GM12878 (cell line): ENCODE measurements around the gene DDX42. TPM values are rescaled to one million over a fixed set of nuclear protein-coding genes. Genes with fewer than 3 reads are reported as not detected.

ENCODE experiments used
- ASH2L ChIP-seq: fragments of 300-600, 200-600 bp; sonication (generic); IDR thresholded peaks from 2 replicates; pipeline ENCODE4 v1.6.1; 2017; ENCODE audit warnings: low read depth, mild to moderate bottlenecking, borderline replicate concordance
- ATF2 ChIP-seq: IDR thresholded peaks from 2 replicates; pipeline ENCODE4 v1.6.1; 2012; ENCODE audit warnings: low read length, inconsistent platforms
- CBX5 ChIP-seq: sonication (generic); IDR thresholded peaks from 2 replicates; pipeline ENCODE4 v1.6.1; 2016; ENCODE audit warnings: low read depth, moderate library complexity, mild to moderate bottlenecking, inconsistent platforms
- ETV6 ChIP-seq, 2 experiments: fragments of 450-650 bp in 1 of 2; IDR thresholded peaks in 1 of 2; conservative IDR thresholded peaks in 1 of 2; 2 replicates each; pipeline ENCODE4 v1.6.1; 2014; ENCODE audit warnings: antibody characterized with exemption in 1 of 2, borderline replicate concordance in 1 of 2, low read depth in 1 of 2, mild to moderate bottlenecking in 1 of 2, moderate library complexity in 1 of 2
- MYB ChIP-seq: fragments of 150-350 bp; IDR thresholded peaks from 2 replicates; pipeline ENCODE4 v1.6.1; 2014; ENCODE audit warnings: mild to moderate bottlenecking, low read depth, low read length, borderline replicate concordance
- NR2C1 ChIP-seq: fragments of 450-650 bp; IDR thresholded peaks from 2 replicates; pipeline ENCODE4 v1.6.1; 2017; ENCODE audit warnings: antibody characterized with exemption, mild to moderate bottlenecking, moderate library complexity
- NRF1 ChIP-seq: conservative IDR thresholded peaks from 2 replicates; pipeline ENCODE4 v1.6.1; 2011; ENCODE audit warnings: mild to moderate bottlenecking, low read depth, low read length, improper control_type of control experiment
- POU2F2 ChIP-seq: IDR thresholded peaks from 3 replicates; pipeline ENCODE4 v1.6.1; 2011; ENCODE audit warnings: low read depth, mild to moderate bottlenecking, low read length, borderline replicate concordance
- PRDM15 ChIP-seq: fragments of 450-650 bp; formaldehyde crosslinking; IDR thresholded peaks from 2 replicates; pipeline ENCODE4 v1.4.0; 2020; ENCODE audit warnings: mild to moderate bottlenecking, moderate library complexity
- REST ChIP-seq: IDR thresholded peaks from 2 replicates; pipeline ENCODE4 v1.6.1; 2012; ENCODE audit warnings: mild to moderate bottlenecking, low read depth, low read length
- SKIL ChIP-seq: fragments of 450-650 bp; IDR thresholded peaks from 2 replicates; pipeline ENCODE4 v1.6.1; 2017; ENCODE audit warnings: mild to moderate bottlenecking, low read depth, inconsistent platforms; ENCODE audit not compliant: poor library complexity, severe bottlenecking
- SMARCA5 ChIP-seq: fragments of 450-650 bp; IDR thresholded peaks from 2 replicates; pipeline ENCODE4 v1.6.1; 2017; ENCODE audit warnings: mild to moderate bottlenecking
- YY1 ChIP-seq: IDR thresholded peaks from 2 replicates; pipeline ENCODE4 v1.6.1; 2011; ENCODE audit warnings: low read depth, mild to moderate bottlenecking, low read length
- ZNF384 ChIP-seq: IDR thresholded peaks from 2 replicates; pipeline ENCODE4 v1.6.1; 2012; ENCODE audit warnings: low read depth, mild to moderate bottlenecking, low read length, improper control_type of control experiment, borderline replicate concordance
- polyA plus RNA-seq, 11 experiments: library from polyadenylated mRNA; depleted of rRNA in 4 of 11; unstranded in 6 of 11; stranded (reverse) in 5 of 11; fragments of >200 nt; fragmentation: Nextera tagmentation in 4 of 11; fragmentation: Illumina TruSeq in 1 of 11; extraction: Ambion mirVana in 4 of 11; extraction: Trizol in 1 of 11; gene quantifications; 1 replicate in 1 of 11; 2 replicates in 10 of 11; pipeline versions ENCODE4 v1.2.1 to v1.2.3, GENCODE V29; 2011 to 2016; ENCODE audit warnings: inconsistent platforms in 2 of 11, missing spikeins in 2 of 11, low read depth in 1 of 11
- total RNA-seq, 4 experiments: library from RNA; depleted of rRNA in 3 of 4; stranded (reverse); fragments of >200 nt in 3 of 4; fragmentation: Illumina TruSeq in 1 of 4; extraction: Trizol in 1 of 4; gene quantifications; 2 replicates each; pipeline versions ENCODE4 v1.2.1 to v1.2.3, GENCODE V29; 2013 to 2021
- TF ChIP-seq, protein P1 (sequence below): IDR thresholded peaks from 2 replicates; pipeline ENCODE4 v1.6.1; 2011; ENCODE audit warnings: borderline replicate concordance, low read depth, mild to moderate bottlenecking, moderate library complexity, mixed read lengths, low read length; ENCODE audit not compliant: insufficient read depth; ENCODE audit errors: extremely low read length
- TF ChIP-seq, protein P2 (sequence below): IDR thresholded peaks from 2 replicates; pipeline ENCODE4 v1.6.1; 2011; ENCODE audit warnings: low read depth, low read length, improper control_type of control experiment, borderline replicate concordance

DDX42 gene
- total and polyA plus RNA-seq, 10 of the 15 experiments (the other 5 are each of a cell fraction or from before 2014, with no cell fraction given), result 14.6 to 147 (median 65.3) TPM

DNA sequence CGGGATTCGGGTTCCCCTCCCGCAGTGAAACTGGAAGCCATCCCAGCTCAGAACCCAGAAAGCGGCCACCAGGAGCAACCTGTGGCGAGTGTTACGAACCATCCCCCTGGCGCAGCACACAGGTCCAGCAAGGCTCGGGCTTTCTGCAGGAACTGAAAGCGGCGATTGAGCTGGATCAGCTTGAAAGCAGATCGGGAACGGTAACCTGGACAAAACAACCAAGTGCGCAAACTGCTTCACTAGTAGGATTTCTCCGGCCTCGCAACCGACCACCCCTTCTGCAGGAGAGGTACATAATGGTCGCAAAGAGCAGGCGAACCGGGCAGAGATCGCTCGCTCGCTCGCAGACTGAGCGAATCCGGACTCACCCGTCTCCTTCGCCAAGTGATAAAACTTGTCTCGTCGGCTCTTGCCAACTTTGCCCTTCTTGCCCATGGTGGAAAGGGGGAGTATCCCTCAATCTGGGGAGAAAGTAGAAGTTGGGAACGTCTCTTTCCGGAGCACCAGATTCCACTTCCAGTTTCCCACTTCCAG, 52.6 kb downstream of the DDX42 start (continued):
- TF ChIP-seq, protein P1, sequence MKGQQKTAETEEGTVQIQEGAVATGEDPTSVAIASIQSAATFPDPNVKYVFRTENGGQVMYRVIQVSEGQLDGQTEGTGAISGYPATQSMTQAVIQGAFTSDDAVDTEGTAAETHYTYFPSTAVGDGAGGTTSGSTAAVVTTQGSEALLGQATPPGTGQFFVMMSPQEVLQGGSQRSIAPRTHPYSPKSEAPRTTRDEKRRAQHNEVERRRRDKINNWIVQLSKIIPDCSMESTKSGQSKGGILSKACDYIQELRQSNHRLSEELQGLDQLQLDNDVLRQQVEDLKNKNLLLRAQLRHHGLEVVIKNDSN, result no peak
- TF ChIP-seq ATF2 (no peak), CBX5 (no peak), ZNF384 (no peak), NRF1 (no peak), ASH2L (0 out of 2 replicates have a peak, but pooled peaks have one; percentile 6), NR2C1 (no peak), ETV6 (conservative IDR thresholded peaks at IDR 0.05 in 1 of 2, IDR thresholded peaks at IDR 0.05 in 1 of 2; ENCODE audit: borderline replicate concordance in 1 of 2, low read depth in 1 of 2) (no peak), SKIL (no peak), POU2F2 (no peak), YY1 (no peak), MYB (no peak), REST (no peak), SMARCA5 (no peak), PRDM15 (CRISPR knock-in tag) (no peak)
- TF ChIP-seq, protein P2, sequence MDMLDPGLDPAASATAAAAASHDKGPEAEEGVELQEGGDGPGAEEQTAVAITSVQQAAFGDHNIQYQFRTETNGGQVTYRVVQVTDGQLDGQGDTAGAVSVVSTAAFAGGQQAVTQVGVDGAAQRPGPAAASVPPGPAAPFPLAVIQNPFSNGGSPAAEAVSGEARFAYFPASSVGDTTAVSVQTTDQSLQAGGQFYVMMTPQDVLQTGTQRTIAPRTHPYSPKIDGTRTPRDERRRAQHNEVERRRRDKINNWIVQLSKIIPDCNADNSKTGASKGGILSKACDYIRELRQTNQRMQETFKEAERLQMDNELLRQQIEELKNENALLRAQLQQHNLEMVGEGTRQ, result no peak
